Measurements from ENCODE around the gene TAF1B. TPM values are rescaled to one million over a fixed set of nuclear protein-coding genes. Genes with fewer than 3 reads are reported as not detected.

TAF1B gene
- total RNA-seq, 1 donor from 2014 or later = 86.3 TPM

- Histone ChIP-seq H3K27me3 (no peaks in the 10 kb centered on the region), H3K79me2 (ENCODE audit: low read depth) (no peaks in the 10 kb centered on the region), H3F3A (ENCODE audit: low read depth) (no peaks in the 10 kb centered on the region), H3K9ac (no peak overlapping the region), H3K4me2 (no peak overlapping the region), H3K4me3 (no peak overlapping the region), H3K36me3 (no peaks in the 10 kb centered on the region), H3K4me1 (no peaks in the 10 kb centered on the region), H4K20me1 (ENCODE audit: low read depth) (no peaks in the 10 kb centered on the region), H3K9me3 (ENCODE audit: low read depth) (no peaks in the 10 kb centered on the region), H3K27ac (no peak overlapping the region), H2AFZ (replicated peaks) (no peak overlapping the region)
- no peak overlapping the region for H3K27ac Mint-ChIP-seq
- no peaks in the 10 kb centered on the region for H3K4me1 Mint-ChIP-seq
- no peaks in the 10 kb centered on the region for H3K9me3 Mint-ChIP-seq
- H3K4me3 Mint-ChIP-seq = no peak overlapping the region
- peaks cover 2% of the 10 kb centered on the region for H3K27me3 Mint-ChIP-seq (ENCODE audit: insufficient read depth, low read depth)
- DNase-seq (ENCODE audit: low spot score) = no peak
- no peak for TF ChIP-seq CTCF (IDR thresholded peaks at IDR 0.05)
- no peak for TF ChIP-seq EZH2phosphoT487 (IDR thresholded peaks at IDR 0.05)
- H3K36me3 Mint-ChIP-seq = no peaks in the 10 kb centered on the region
Measured at GRCh38 chr2:9826208-9826607, 17.1 kb upstream of the TAF1B start.

- no peak overlapping the region for H3K27ac ChIP-seq
- Mint-ChIP-seq H3K4me1 (peaks cover 5% of the 10 kb centered on the region), H3K9me3 (no peaks in the 10 kb centered on the region), H3K27me3 (ENCODE audit: insufficient read depth, low read depth) (peaks cover 2% of the 10 kb centered on the region), H3K4me3 (no peak overlapping the region), H3K27ac (no peak overlapping the region), H3K36me3 (no peaks in the 10 kb centered on the region)
- H3K4me3 ChIP-seq = no peak overlapping the region
- no peak overlapping the region for H3K4me2 ChIP-seq
- no peaks in the 10 kb centered on the region for H3K79me2 ChIP-seq (ENCODE audit: low read depth)
- no peaks in the 10 kb centered on the region for H3K27me3 ChIP-seq
- TF ChIP-seq EZH2 (IDR thresholded peaks at IDR 0.05) (no peak), CTCF (IDR thresholded peaks at IDR 0.05) (no peak), EZH2phosphoT487 (IDR thresholded peaks at IDR 0.05) (no peak)
- no peak overlapping the region for H2AFZ ChIP-seq (replicated peaks)
- H3K4me1 ChIP-seq = no peaks in the 10 kb centered on the region
- H4K20me1 ChIP-seq (ENCODE audit: low read depth) = no peaks in the 10 kb centered on the region
- no peaks in the 10 kb centered on the region for H3F3A ChIP-seq (ENCODE audit: low read depth)
- H3K9me3 ChIP-seq (ENCODE audit: low read depth) = no peaks in the 10 kb centered on the region
- H3K9ac ChIP-seq = no peak overlapping the region
- DNase-seq (ENCODE audit: low spot score) = no peak
- no peaks in the 10 kb centered on the region for H3K36me3 ChIP-seq
Measured at GRCh38 chr2:9830685-9831410, 12.4 kb upstream of the TAF1B start.

GRCh38 chr2:9831670-9832069 lies 11.6 kb upstream of the TAF1B start:
- no peaks in the 10 kb centered on the region for H3K36me3 ChIP-seq
- H3K4me1 Mint-ChIP-seq = peaks cover 5% of the 10 kb centered on the region
- TF ChIP-seq CTCF (IDR thresholded peaks at IDR 0.05) (no peak), EZH2phosphoT487 (IDR thresholded peaks at IDR 0.05) (no peak), EZH2 (IDR thresholded peaks at IDR 0.05) (no peak)
- no peaks in the 10 kb centered on the region for H3K4me1 ChIP-seq
- H3K36me3 Mint-ChIP-seq = no peaks in the 10 kb centered on the region
- DNase-seq (ENCODE audit: low spot score) = peak; percentile 53
- H4K20me1 ChIP-seq (ENCODE audit: low read depth) = no peaks in the 10 kb centered on the region
- no peak overlapping the region for H2AFZ ChIP-seq (replicated peaks)
- H3K79me2 ChIP-seq (ENCODE audit: low read depth) = no peaks in the 10 kb centered on the region
- no peaks in the 10 kb centered on the region for H3K9me3 Mint-ChIP-seq
- no peak overlapping the region for H3K4me3 ChIP-seq
- H3K27me3 Mint-ChIP-seq (ENCODE audit: insufficient read depth, low read depth) = peaks cover 2% of the 10 kb centered on the region
- no peaks in the 10 kb centered on the region for H3F3A ChIP-seq (ENCODE audit: low read depth)
- no peaks in the 10 kb centered on the region for H3K9me3 ChIP-seq (ENCODE audit: low read depth)
- no peak overlapping the region for H3K9ac ChIP-seq
- H3K4me3 Mint-ChIP-seq = no peak overlapping the region
- no peak overlapping the region for H3K27ac Mint-ChIP-seq
- H3K27ac ChIP-seq = no peak overlapping the region
- no peaks in the 10 kb centered on the region for H3K27me3 ChIP-seq
- no peak overlapping the region for H3K4me2 ChIP-seq

Measured in neural progenitor cell (in vitro differentiated cells).